HepG2 (cell line): Measurements from ENCODE around the gene MOB4. TPM values are rescaled to one million over a fixed set of nuclear protein-coding genes. Genes with fewer than 3 reads are reported as not detected.

Experiments
- ATAC-seq: fragments of 200-7000 bp; cut with Tn5 transposase; 3 replicates; pipeline ENCODE4 v1.9.1; 2020; ENCODE audit warnings: mild to moderate bottlenecking, moderate library complexity
- BruUV-seq: library from RNA; stranded (reverse); fragments of 400-500 nt; replicated peaks from 2 replicates; lab custom pipeline; 2021; lab: Mats Ljungman, UMichigan
- CTCF ChIA-PET: fragments of 300-600 bp; formaldehyde crosslinking; extraction: SDS; loops from one replicate; lab custom pipeline; 2021; ENCODE audit warnings: low total read pairs, inconsistent platforms, low intra/inter-chr PET ratio; lab: Yijun Ruan, JAX
- POLR2A ChIA-PET: fragments of 350-600 bp; sonication (Branson Sonifier 250); formaldehyde crosslinking; loops from one replicate; lab custom pipeline; 2020; ENCODE audit warnings: antibody characterized with exemption, inconsistent platforms; lab: Yijun Ruan, JAX
- DNase-seq: peaks from one replicate; pipeline ENCODE4 v3.0.0-alpha.2; 2015; ENCODE audit warnings: low spot score
- FAIRE-seq: peaks from 3 replicates; lab custom pipeline; 2011; peaks lifted over from hg19 to GRCh38; lab: Jason Lieb, UNC
- H2AFZ ChIP-seq: one replicate; pipeline ENCODE4 v1.6.1; 2011; ENCODE audit warnings: low read length, inconsistent platforms
- H3K27ac ChIP-seq: fragments of 300-600 bp; 3 replicates; pipeline ENCODE4 v1.8.0; 2011; ENCODE audit warnings: mixed run types, mild to moderate bottlenecking, mixed read lengths, low read length, inconsistent platforms; ENCODE audit not compliant: insufficient read depth; ENCODE audit errors: extremely low read length
- H3K27me3 ChIP-seq, 2 experiments: fragments of 200-600 bp in 1 of 2; 2 replicates in 1 of 2; 3 replicates in 1 of 2; pipeline versions ENCODE4 v1.6.0 to v1.8.0; 2011; ENCODE audit warnings: low read length in 2 of 2, mild to moderate bottlenecking in 2 of 2, moderate library complexity in 2 of 2, inconsistent platforms in 1 of 2; ENCODE audit not compliant: insufficient read depth in 2 of 2, control insufficient read depth in 1 of 2
- H3K36me3 ChIP-seq, 2 experiments: fragments of 200-600 bp in 1 of 2; replicated peaks in 1 of 2; 2 replicates in 1 of 2; 3 replicates in 1 of 2; pipeline versions ENCODE4 v1.5.1 to v1.8.0; 2011; ENCODE audit warnings: low read length in 2 of 2, inconsistent platforms in 1 of 2; ENCODE audit not compliant: insufficient read depth in 2 of 2, control insufficient read depth in 1 of 2
- H3K4me1 ChIP-seq: 2 replicates; pipeline ENCODE4 v1.5.1; 2012; ENCODE audit warnings: low read length, inconsistent platforms; ENCODE audit not compliant: insufficient read depth
- H3K4me2 ChIP-seq: 2 replicates; pipeline ENCODE4 v1.6.0; 2011; ENCODE audit warnings: low read depth, low read length, inconsistent platforms
- H3K4me3 ChIP-seq, 3 experiments: fragments of 200-600 bp in 1 of 3; sonication (generic), shearing (Covaris generic) in 1 of 3; replicated peaks in 1 of 3; 2 replicates each; pipeline ENCODE4 v1.5.1; 2011 to 2016; ENCODE audit warnings: low read length in 3 of 3, inconsistent platforms in 2 of 3, low read depth in 2 of 3, mild to moderate bottlenecking in 2 of 3, control low read depth in 1 of 3, mixed read lengths in 1 of 3; ENCODE audit not compliant: insufficient read depth in 1 of 3
- H3K79me2 ChIP-seq: one replicate; pipeline ENCODE4 v1.6.1; 2011; ENCODE audit warnings: low read length, inconsistent platforms; ENCODE audit not compliant: insufficient read depth
- H3K9ac ChIP-seq: 2 replicates; pipeline ENCODE4 v1.6.0; 2011; ENCODE audit warnings: mild to moderate bottlenecking, low read depth, low read length, inconsistent platforms; ENCODE audit not compliant: insufficient read depth
- H3K9me3 ChIP-seq: 2 replicates; pipeline ENCODE4 v1.5.1; 2012; ENCODE audit warnings: mild to moderate bottlenecking, low read length
- H4K20me1 ChIP-seq: 2 replicates; pipeline ENCODE4 v1.6.0; 2011; ENCODE audit warnings: inconsistent platforms, mild to moderate bottlenecking, low read length, moderate library complexity; ENCODE audit not compliant: insufficient read depth
- BRF2 ChIP-seq: sonication (generic); formaldehyde crosslinking; IDR thresholded peaks from 2 replicates; pipeline ENCODE4 v1.8.1; 2022; ENCODE audit warnings: mild to moderate bottlenecking, missing genetic modification reagents
- CC2D1A ChIP-seq: sonication (generic); formaldehyde crosslinking; IDR thresholded peaks from 2 replicates; pipeline ENCODE4 v1.8.1; 2023; ENCODE audit warnings: mild to moderate bottlenecking, missing genetic modification reagents
- CSRNP2 ChIP-seq: sonication (generic); formaldehyde crosslinking; conservative IDR thresholded peaks from 2 replicates; pipeline ENCODE4 v1.8.0; 2022; ENCODE audit warnings: low read depth, missing genetic modification reagents
- FOXO1 ChIP-seq: sonication (generic); formaldehyde crosslinking; IDR thresholded peaks from 2 replicates; pipeline ENCODE4 v1.4.0; 2020; ENCODE audit warnings: missing genetic modification reagents
- NFATC3 ChIP-seq: sonication (generic); formaldehyde crosslinking; IDR thresholded peaks from 2 replicates; pipeline ENCODE4 v1.5.1; 2020; ENCODE audit warnings: mild to moderate bottlenecking, missing genetic modification reagents
- SUZ12 ChIP-seq: fragments of 150-350 bp; IDR thresholded peaks from 2 replicates; pipeline ENCODE4 v1.6.1; 2014; ENCODE audit warnings: low read depth, low read length
- ZBTB7A ChIP-seq: sonication (generic); formaldehyde crosslinking; IDR thresholded peaks from 2 replicates; pipeline ENCODE4 v1.8.0; 2022; ENCODE audit warnings: mild to moderate bottlenecking, missing genetic modification reagents
- ZFP37 ChIP-seq: sonication (generic); formaldehyde crosslinking; IDR thresholded peaks from 2 replicates; pipeline ENCODE4 v1.4.0; 2020; ENCODE audit warnings: missing genetic modification reagents, borderline replicate concordance
- ZNF232 ChIP-seq: sonication (generic); formaldehyde crosslinking; IDR thresholded peaks from 2 replicates; pipeline ENCODE4 v1.4.0; 2020; ENCODE audit warnings: missing genetic modification reagents, borderline replicate concordance
- ZNF30 ChIP-seq: sonication (generic); formaldehyde crosslinking; IDR thresholded peaks from 2 replicates; pipeline ENCODE4 v1.5.0; 2020; ENCODE audit warnings: mild to moderate bottlenecking, missing genetic modification reagents
- ZNF33B ChIP-seq: sonication (generic); formaldehyde crosslinking; IDR thresholded peaks from 2 replicates; pipeline ENCODE4 v1.5.1; 2020; ENCODE audit warnings: mild to moderate bottlenecking, missing genetic modification reagents
- ZNF34 ChIP-seq: sonication (generic); formaldehyde crosslinking; IDR thresholded peaks from 2 replicates; pipeline ENCODE4 v1.4.0; 2020; ENCODE audit warnings: mild to moderate bottlenecking, missing genetic modification reagents, borderline replicate concordance
- ZNF607 ChIP-seq: sonication (generic); formaldehyde crosslinking; IDR thresholded peaks from 2 replicates; pipeline ENCODE4 v1.5.1; 2020; ENCODE audit warnings: missing genetic modification reagents, mild to moderate bottlenecking, borderline replicate concordance
- ZNF639 ChIP-seq: conservative IDR thresholded peaks from 2 replicates; pipeline ENCODE4 v1.6.1; 2018; ENCODE audit warnings: missing genetic modification reagents
- ZNF777 ChIP-seq: sonication (generic); formaldehyde crosslinking; IDR thresholded peaks from 2 replicates; pipeline ENCODE4 v1.4.0; 2020; ENCODE audit warnings: missing genetic modification reagents
- ZNF788 ChIP-seq: sonication (generic); formaldehyde crosslinking; IDR thresholded peaks from 2 replicates; pipeline ENCODE4 v1.5.0; 2020; ENCODE audit warnings: mild to moderate bottlenecking, missing genetic modification reagents, borderline replicate concordance
- WGBS: methylation state at CpG from one replicate; pipeline ENCODE4 v1.1.6; 2017; ENCODE audit warnings: low lambda C conversion rate; 5-methylcytosine and 5-hydroxymethylcytosine counted together
- in situ Hi-C: cut with HindIII; loops from 2 replicates; pipeline ENCODE4 v1.10.0; 2017; ENCODE audit warnings: low pct_unique_long_range_greater_than_20kb; ENCODE audit not compliant: extremely low pct_ligation_motif_present
- intact Hi-C: fragments of 100-400 bp; cut with micrococcal nuclease; formaldehyde crosslinking; loops from one replicate; pipeline ENCODE4 v1.10.0; 2022; ENCODE audit not compliant: unreplicated experiment
- polyA plus RNA-seq, 8 experiments: library from polyadenylated mRNA; depleted of rRNA in 3 of 8; stranded (reverse) in 7 of 8; unstranded in 1 of 8; fragments of >200 nt; fragmentation: Illumina TruSeq in 4 of 8; extraction: Trizol in 4 of 8; gene quantifications; 2 replicates each; pipeline versions ENCODE4 v1.2.1 to v1.2.3, GENCODE V29; 2011 to 2016; ENCODE audit warnings: low read depth in 4 of 8, missing spikeins in 1 of 8, mixed read lengths in 1 of 8; ENCODE audit not compliant: insufficient read depth in 1 of 8
- total RNA-seq, 5 experiments: library from RNA; depleted of rRNA; stranded (reverse); fragments of >200 nt; fragmentation: Illumina TruSeq; extraction: Trizol; gene quantifications; 2 replicates each; pipeline ENCODE4 v1.2.3, GENCODE V29; 2016; ENCODE audit warnings: low read depth in 1 of 5

MOB4 gene
- total and polyA plus RNA-seq, 2 of the 13 experiments (the other 11 are each of a cell fraction or from before 2014, with no cell fraction given), result 35.7 to 38.6 TPM

GRCh38 chr2:197558393-197558792 lies 42.5 kb downstream of the MOB4 start:
- H3K4me1 ChIP-seq, result no peaks in the 10 kb centered on the region
- no peak overlapping the region for H3K9ac ChIP-seq
- ATAC-seq, result peak; percentile 29; the same call in 2 of the 3 replicates
- H3K4me3 ChIP-seq, result no peak overlapping the region
- TF ChIP-seq ZNF30 (CRISPR knock-in tag) (no peak), BRF2 (CRISPR knock-in tag) (no peak), ZNF777 (CRISPR knock-in tag) (no peak)
- intact Hi-C loops (no loop called here), in situ Hi-C loops (no loop called here)
- no peak overlapping the region for H2AFZ ChIP-seq
- DNase-seq, result no peak
- 94% methylated on average over 3 of the region's 3 CpGs for WGBS
- ChIA-PET POLR2A (interaction anchor here (1.1 kb wide), 1 partner anchor 59 kb away, joined by 3 read pairs; the partner anchor contains the start of genes HSPD1 and HSPE1), CTCF (no interaction called here)
- no peaks in the 10 kb centered on the region for H4K20me1 ChIP-seq
- FAIRE-seq, result no peak
- H3K4me2 ChIP-seq, result no peak overlapping the region
- no peaks in the 10 kb centered on the region for H3K27me3 ChIP-seq
- H3K79me2 ChIP-seq, result no peaks in the 10 kb centered on the region
- H3K36me3 ChIP-seq, result peaks cover 0 to 11% of the 10 kb centered on the region in 2 experiments; a peak in 2 of 5 replicates
- no peak overlapping the region for H3K27ac ChIP-seq
- BruUV-seq, result no TSS peak
- H3K9me3 ChIP-seq, result no peaks in the 10 kb centered on the region

- in situ Hi-C loops (no loop called here), intact Hi-C loops (no loop called here)
- Histone ChIP-seq H3K27me3 (no peaks in the 10 kb centered on the region), H3K4me1 (no peaks in the 10 kb centered on the region), H2AFZ (no peak overlapping the region)
- ATAC-seq, result no peak
- POLR2A ChIA-PET, result no interaction called here
- no peak for TF ChIP-seq SUZ12
- no peak for TF ChIP-seq CSRNP2 (CRISPR knock-in tag)
- TF ChIP-seq ZNF232 (CRISPR knock-in tag), result no peak
- TF ChIP-seq FOXO1 (CRISPR knock-in tag), result no peak
- no peak for TF ChIP-seq ZNF33B (CRISPR knock-in tag)
- no peak for TF ChIP-seq ZBTB7A (CRISPR knock-in tag)
- TF ChIP-seq ZFP37 (CRISPR knock-in tag), result no peak
- no peak for TF ChIP-seq ZNF34 (CRISPR knock-in tag)
- TF ChIP-seq ZNF639 (CRISPR knock-in tag), result no peak
- TF ChIP-seq CC2D1A (CRISPR knock-in tag), result no peak
- no peak for TF ChIP-seq ZNF788
- no peak for TF ChIP-seq ZNF607 (CRISPR knock-in tag)
- TF ChIP-seq NFATC3 (CRISPR knock-in tag), result no peak
- TF ChIP-seq, all 625 proteins: peak for 0
- Histone ChIP-seq H3K9ac (no peak overlapping the region), H3K36me3 (no peaks in the 10 kb centered on the region; a peak in 1 of 5 replicates), H3K9me3 (no peaks in the 10 kb centered on the region), H3K79me2 (no peaks in the 10 kb centered on the region), H3K27ac (no peak overlapping the region), H3K4me2 (no peak overlapping the region), H3K4me3 (no peak overlapping the region), H4K20me1 (no peaks in the 10 kb centered on the region)
- WGBS, result 97% methylated on average over 5 of the region's 5 CpGs
- FAIRE-seq, result no peak
- BruUV-seq, result no TSS peak
- DNase-seq, result no peak
- CTCF ChIA-PET, result no interaction called here
Measured at GRCh38 chr2:197559681-197560080, 43.8 kb downstream of the MOB4 start.
